HL-60 (cell line): ENCODE measurements around the gene DPP6.

Experiments
- SPI1 ChIP-seq: IDR thresholded peaks from 2 replicates; pipeline ENCODE4 v1.6.1; 2012; ENCODE audit warnings: low read depth, mild to moderate bottlenecking, borderline replicate concordance
- TF ChIP-seq, protein P1 (sequence below): IDR thresholded peaks from one replicate; pipeline ENCODE4 v1.5.1; 2011; ENCODE audit warnings: low read length, control low read depth, inconsistent platforms; ENCODE audit not compliant: insufficient read depth

- TF ChIP-seq, protein P1, sequence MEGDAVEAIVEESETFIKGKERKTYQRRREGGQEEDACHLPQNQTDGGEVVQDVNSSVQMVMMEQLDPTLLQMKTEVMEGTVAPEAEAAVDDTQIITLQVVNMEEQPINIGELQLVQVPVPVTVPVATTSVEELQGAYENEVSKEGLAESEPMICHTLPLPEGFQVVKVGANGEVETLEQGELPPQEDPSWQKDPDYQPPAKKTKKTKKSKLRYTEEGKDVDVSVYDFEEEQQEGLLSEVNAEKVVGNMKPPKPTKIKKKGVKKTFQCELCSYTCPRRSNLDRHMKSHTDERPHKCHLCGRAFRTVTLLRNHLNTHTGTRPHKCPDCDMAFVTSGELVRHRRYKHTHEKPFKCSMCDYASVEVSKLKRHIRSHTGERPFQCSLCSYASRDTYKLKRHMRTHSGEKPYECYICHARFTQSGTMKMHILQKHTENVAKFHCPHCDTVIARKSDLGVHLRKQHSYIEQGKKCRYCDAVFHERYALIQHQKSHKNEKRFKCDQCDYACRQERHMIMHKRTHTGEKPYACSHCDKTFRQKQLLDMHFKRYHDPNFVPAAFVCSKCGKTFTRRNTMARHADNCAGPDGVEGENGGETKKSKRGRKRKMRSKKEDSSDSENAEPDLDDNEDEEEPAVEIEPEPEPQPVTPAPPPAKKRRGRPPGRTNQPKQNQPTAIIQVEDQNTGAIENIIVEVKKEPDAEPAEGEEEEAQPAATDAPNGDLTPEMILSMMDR, result no peak
- no peak for TF ChIP-seq SPI1
Observed at GRCh38 chr7:154497751-154498150, 445.6 kb downstream of the DPP6 start.
